H54 (cell line): ENCODE data around the gene KRT6A.

Experiments used
- DNase-seq: peaks from one replicate; pipeline ENCODE4 v3.0.0; 2011; ENCODE audit warnings: low spot score, mixed read lengths; ENCODE audit not compliant: insufficient read length
- FAIRE-seq: peaks from 3 replicates; lab custom pipeline; 2011; peaks lifted over from hg19 to GRCh38; lab: Jason Lieb, UNC
- POLR2A ChIP-seq: IDR thresholded peaks from 2 replicates; pipeline ENCODE4 v1.6.1; 2011; ENCODE audit warnings: low read depth, mild to moderate bottlenecking, low read length

KRT6A gene

DNA sequence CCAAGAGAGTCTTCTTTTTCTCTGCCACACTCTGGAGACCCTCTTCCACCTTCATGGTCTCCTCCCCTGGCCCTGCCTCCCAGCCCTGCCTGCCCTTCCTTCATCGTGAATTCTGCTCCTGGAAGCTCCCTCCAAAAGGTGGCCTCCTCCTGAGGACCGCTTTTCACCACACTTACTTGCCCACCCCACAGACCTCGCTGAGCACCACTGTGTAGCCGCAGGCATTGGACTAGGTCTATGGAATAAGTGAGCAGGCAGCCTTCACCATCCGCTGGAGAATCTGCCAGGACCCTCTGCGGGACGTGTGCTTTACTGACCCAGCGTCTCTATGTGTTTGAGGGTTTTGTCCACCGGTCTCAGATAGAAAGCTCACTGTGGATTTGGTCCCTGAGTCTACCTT is 36.8 kb upstream of the KRT6A start:
- TF ChIP-seq POLR2A, result no peak
- DNase-seq, result no peak
- no peak for FAIRE-seq

GRCh38 chr12:52529417-52529816 is 36.4 kb upstream of the KRT6A start:
- no peak for TF ChIP-seq POLR2A
- FAIRE-seq (no peak), DNase-seq (no peak)

- no peak for TF ChIP-seq POLR2A
- FAIRE-seq, result no peak
- DNase-seq, result no peak
Observed at GRCh38 chr12:52528641-52529143, 35.6 kb upstream of the KRT6A start.

DNA sequence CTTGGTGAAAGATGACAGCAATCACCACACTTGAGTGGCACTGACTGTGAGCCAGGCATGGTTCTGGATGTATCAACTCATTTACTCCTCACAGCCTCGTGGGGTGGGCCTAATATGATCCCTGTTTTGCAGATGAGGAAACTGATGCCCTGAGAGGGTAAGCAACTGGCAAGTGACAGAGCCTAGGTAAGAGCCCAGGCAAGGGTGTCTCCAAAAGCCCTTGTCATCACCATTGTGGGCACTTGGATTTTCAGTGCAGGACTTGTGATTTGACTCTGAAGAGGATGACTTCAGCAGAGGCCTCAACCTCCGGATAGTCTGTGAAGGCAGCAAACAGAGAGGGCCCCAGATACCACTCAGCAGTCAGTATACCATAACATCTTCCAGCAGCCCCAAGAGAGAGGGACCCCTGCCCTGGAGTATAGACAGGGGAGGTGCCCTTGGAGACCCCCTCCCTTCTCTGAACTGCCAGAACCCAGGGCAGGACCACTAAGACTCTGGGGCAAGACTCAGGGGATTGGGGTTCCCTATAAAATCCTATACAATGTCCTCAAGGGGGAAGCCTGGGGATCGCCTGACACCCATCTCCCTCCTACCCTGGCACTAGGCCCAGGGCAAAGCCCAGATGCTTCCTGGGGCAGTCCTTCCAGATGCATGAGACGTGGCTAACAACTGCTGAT is 34.2 kb upstream of the KRT6A start:
- DNase-seq, result no peak
- FAIRE-seq, result no peak
- TF ChIP-seq POLR2A, result no peak

- no peak for TF ChIP-seq POLR2A
- FAIRE-seq, result no peak
- no peak for DNase-seq
Observed at GRCh38 chr12:52526511-52526951, 33.5 kb upstream of the KRT6A start.

GRCh38 chr12:52525661-52526499 is 32.8 kb upstream of the KRT6A start:
- no peak for DNase-seq
- no peak for FAIRE-seq

GRCh38 chr12:52524898-52525591 is 32.0 kb upstream of the KRT6A start:
- DNase-seq (no peak), FAIRE-seq (no peak)
- TF ChIP-seq POLR2A, result no peak

More at GRCh38 chr12:52525661-52526499, 32.8 kb upstream of the KRT6A start:
- no peak for TF ChIP-seq POLR2A

DNA sequence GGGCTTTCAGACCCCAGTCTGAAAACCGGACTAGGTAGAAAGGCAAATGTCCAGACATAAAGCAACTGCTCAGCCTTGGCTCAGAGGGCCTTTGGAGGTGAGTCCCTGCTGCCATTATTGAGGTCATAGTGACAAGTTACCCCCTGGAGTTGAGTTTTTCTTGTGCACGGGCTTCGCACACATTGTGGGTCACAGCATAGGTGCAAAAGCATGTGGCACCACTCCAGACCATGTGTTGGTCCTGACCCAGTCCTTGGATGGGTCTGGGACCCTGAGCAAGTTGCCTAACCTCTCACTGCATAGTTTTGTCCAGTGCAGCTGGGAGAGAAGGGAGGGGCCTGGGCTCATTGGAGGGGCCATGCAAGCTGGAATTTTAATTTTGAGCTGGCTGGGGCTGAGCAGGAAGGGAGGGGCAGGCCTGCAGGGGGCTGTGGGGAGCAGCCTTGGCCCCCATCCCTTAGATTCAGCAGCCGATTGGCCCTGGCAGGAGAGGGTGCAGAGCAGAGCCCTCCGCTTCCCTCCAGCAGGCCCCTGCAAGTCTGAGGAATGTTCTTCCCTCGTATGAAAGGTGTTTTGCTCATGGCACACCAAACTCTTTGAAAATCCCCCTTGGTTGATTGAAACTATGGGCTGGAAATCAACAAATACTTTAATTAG is 31.3 kb upstream of the KRT6A start:
- FAIRE-seq, result no peak
- no peak for DNase-seq
- no peak for TF ChIP-seq POLR2A

DNA sequence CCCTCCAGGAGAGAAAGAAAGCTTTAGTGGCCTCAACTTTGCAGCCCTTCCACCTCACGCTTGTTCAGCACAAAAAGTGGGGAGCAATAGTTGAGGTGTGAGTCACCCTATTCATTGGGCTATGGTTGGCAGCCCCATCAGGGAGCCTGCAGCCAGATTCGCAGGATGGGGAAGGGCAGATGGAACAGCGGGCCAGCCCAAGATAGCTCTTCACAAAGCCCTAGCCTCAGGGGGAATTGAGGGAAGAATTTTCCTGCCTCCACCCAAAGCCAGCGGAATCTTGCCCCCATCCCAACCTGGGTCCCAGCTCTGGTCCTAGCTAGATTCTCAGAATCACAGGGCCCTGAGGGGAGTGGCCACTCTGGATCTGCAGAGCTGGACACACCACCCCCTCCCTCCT is 30.8 kb upstream of the KRT6A start:
- TF ChIP-seq POLR2A, result no peak
- DNase-seq, result no peak
- no peak for FAIRE-seq

GRCh38 chr12:52522346-52523011 is 29.4 kb upstream of the KRT6A start:
- DNase-seq, result peak; percentile 76
- TF ChIP-seq POLR2A, result no peak
- peak; percentile 52 for FAIRE-seq

- TF ChIP-seq POLR2A, result no peak
- FAIRE-seq, result no peak
- DNase-seq, result no peak
Observed at GRCh38 chr12:52521568-52522266, 28.7 kb upstream of the KRT6A start.

- FAIRE-seq (no peak), DNase-seq (no peak)
- no peak for TF ChIP-seq POLR2A
Observed at GRCh38 chr12:52521175-52521567, 28.1 kb upstream of the KRT6A start.
